Skeletal muscle satellite cell (primary cell): ENCODE results near the gene TMEM45B. TPM values are rescaled to one million over a fixed set of nuclear protein-coding genes. Genes with fewer than 3 reads are reported as not detected.
"Not testable (repeated sequence)": the region's sequence is repeated elsewhere in the genome, so short reads cannot be mapped to it uniquely, and the experiment has no call there.

Experiments used
- H3K27me3 ChIP-seq: 2 replicates; pipeline ENCODE4 v1.7.0; 2013; ENCODE audit warnings: low read length; ENCODE audit not compliant: control insufficient read depth, insufficient read depth
- H3K36me3 ChIP-seq: 2 replicates; pipeline ENCODE4 v1.7.0; 2013; ENCODE audit warnings: mild to moderate bottlenecking, control low read depth, low read length; ENCODE audit not compliant: insufficient read depth
- H3K4me1 ChIP-seq: 2 replicates; pipeline ENCODE4 v1.7.0; 2013; ENCODE audit warnings: low read length; ENCODE audit not compliant: control insufficient read depth, insufficient read depth
- H3K4me2 ChIP-seq: 2 replicates; pipeline ENCODE4 v1.7.0; 2013; ENCODE audit warnings: mild to moderate bottlenecking, low read length
- H3K4me3 ChIP-seq: 2 replicates; pipeline ENCODE4 v1.7.0; 2013; ENCODE audit warnings: low read length
- H3K9ac ChIP-seq: 2 replicates; pipeline ENCODE4 v1.7.0; 2013; ENCODE audit warnings: mild to moderate bottlenecking, low read depth, low read length, moderate library complexity
- H3K9me3 ChIP-seq: replicated peaks from 2 replicates; pipeline ENCODE4 v1.7.0; 2013; ENCODE audit warnings: mild to moderate bottlenecking, control low read depth, low read length
- total RNA-seq: library from RNA; depleted of rRNA; stranded (reverse); fragments of >200 nt; gene quantifications from 2 replicates; pipeline ENCODE4 v1.2.3, GENCODE V29; 2012; rRNA removed

TMEM45B gene
- not detected in 2 replicates for total RNA-seq

DNA sequence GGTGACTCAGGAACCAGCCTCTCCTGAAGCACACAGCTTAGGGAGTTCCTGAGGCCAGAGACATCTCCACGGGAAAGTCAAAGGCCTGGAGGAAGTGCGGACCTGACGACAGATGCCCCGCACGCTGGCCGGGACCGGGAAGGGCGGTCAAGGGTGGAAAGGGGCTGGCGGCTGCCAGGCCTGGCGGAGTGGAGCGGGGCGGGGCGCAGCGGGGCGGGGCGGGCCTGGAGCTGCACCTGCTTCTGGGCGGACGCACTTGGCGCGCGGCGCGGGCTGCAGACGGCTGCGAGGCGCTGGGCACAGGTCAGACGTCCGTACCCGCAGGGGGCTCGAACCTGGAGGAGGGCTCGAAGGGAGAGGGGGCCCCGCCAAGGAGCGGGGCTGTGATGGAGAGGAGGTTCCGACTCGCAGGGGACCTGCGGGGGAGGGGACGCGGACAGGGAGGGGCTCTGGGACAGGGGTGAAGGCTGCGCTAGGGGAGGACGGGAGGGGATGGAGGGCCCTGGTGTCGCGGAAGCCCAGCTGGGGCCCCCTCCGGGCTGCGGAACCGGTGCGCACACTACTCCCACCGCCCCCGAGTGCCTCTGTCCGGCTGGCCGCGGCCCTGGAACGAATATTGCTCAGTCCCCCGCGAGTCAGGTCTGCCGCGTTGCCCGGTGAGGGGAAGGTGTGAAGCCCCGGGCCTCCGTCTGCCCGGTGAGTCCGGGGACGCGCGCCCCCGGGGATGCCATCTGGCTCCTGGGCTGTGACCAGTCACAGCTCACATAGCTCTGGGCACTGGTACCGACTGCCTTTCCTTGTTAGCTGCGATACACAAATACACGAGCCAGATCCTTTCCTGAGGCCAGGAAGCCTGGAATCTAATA lies at the start of gene TMEM45B:
TMEM45B (plus strand) TSS at position 253 of the 866 bp plus-strand sequence. CDS start 36,635 bp downstream, outside the sequence.
- Histone ChIP-seq H3K4me3 (no peak within 1 kb of the TSS), H3K9ac (no peak within 1 kb of the TSS), H3K36me3 (no peaks in the 10 kb centered on the region), H3K9me3 (peaks cover 5% of the 10 kb centered on the region), H3K27me3 (peaks cover 58% of the 10 kb centered on the region), H3K4me2 (peak within 1 kb of the TSS; percentile 63), H3K4me1 (no peaks in the 10 kb centered on the region)

DNA sequence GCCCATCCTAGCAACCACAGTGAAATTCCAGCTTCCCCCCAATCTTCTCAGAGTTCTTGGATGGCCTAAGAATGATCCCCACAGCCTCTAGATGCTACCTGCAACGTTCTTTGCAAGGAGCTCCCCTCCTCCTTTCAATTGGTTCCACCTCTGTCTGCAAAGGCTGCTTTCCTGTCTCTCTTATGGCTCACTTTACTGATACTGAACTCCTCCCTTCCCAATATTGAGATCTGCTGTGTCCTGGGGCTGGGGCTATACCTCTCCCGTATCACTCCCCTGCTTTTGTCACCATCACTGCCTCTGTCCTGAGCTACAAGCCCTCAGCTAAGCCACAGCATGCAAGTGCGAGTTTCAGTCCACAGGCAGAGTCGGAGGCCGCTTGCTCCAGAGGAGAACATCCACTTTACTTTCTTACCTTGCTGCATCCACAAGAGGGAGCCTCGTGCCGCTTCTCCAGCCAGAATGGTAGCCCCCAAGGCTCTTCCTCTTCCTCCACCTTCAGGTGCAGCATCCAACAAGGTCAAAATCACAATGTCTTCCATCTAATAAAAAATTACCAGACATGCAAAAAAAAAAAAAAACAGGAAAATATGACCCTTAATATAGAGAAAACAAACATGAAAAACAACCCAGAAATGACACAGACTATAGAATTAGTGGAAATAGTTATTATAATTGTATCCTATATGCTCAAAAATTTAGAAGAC lies 48.6 kb upstream of the TMEM45B start:
- Histone ChIP-seq H3K4me2 (peak overlapping the region; percentile 58), H3K4me3 (no peak overlapping the region), H3K27me3 (peaks cover 9% of the 10 kb centered on the region), H3K4me1 (no peaks in the 10 kb centered on the region), H3K36me3 (no peaks in the 10 kb centered on the region), H3K9me3 (no peaks in the 10 kb centered on the region), H3K9ac (no peak overlapping the region)

DNA sequence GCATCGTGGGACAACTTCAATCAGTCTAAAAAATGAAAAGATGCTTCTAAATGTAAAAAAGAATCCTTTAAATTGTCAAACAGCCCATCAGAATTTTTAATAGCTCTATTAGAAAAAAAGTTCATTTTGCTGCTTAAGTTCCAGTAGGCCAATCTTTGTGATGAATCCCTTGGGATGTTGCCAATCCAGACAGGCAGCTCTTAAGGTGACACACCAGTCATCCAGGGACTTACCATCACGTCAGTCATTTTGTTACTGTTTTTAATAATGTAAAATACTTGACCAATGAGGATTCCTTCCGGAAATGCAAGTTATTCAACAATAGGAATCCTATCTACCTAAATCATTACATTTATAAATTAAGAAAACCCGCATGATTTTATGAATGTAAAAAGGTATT lies 47.8 kb upstream of the TMEM45B start:
- Histone ChIP-seq H3K9me3 (no peaks in the 10 kb centered on the region), H3K4me1 (no peaks in the 10 kb centered on the region), H3K27me3 (peaks cover 9% of the 10 kb centered on the region), H3K9ac (no peak overlapping the region), H3K4me2 (no peak overlapping the region), H3K36me3 (no peaks in the 10 kb centered on the region), H3K4me3 (no peak overlapping the region)

DNA sequence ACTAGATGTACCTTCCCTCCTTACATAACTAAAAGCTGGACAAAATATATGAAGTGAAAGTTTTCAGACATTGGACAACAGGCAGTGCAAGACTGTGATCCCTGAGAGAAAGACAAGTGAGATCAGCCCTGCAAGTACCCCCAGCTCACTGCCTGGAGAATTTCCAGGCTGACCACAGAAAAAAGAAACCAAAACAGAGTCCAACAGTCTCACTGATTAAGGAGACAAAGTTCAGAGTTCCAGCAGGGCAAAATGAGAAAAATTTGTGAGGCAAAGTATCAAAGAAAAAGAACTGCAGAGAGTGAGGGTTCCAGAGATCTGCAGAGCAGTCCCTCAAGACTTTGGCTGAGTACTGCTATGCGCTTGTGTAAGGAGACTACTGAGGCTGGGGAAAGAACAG lies 47.3 kb upstream of the TMEM45B start:
- Histone ChIP-seq H3K36me3 (no peaks in the 10 kb centered on the region), H3K4me1 (no peaks in the 10 kb centered on the region), H3K4me3 (no peak overlapping the region), H3K27me3 (peaks cover 4% of the 10 kb centered on the region), H3K9ac (no peak overlapping the region), H3K9me3 (no peaks in the 10 kb centered on the region), H3K4me2 (no peak overlapping the region)

DNA sequence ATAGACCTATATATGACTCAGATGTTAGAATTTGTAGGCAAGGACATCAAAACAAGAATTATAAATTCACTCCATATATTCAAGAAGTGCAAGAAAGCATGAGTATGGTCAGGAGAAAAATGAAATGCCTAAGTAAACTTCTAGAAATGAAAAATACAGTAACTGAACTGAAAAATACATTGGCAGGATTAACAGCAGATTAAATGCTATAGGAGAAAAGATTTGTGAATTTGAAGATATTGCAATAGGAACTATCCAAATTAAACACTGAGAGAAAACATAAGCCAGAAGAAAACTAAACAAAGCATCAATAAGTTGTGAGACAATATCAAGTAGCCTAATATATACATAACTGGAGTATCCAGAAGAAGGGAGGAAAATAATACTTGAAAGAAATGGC lies 46.6 kb upstream of the TMEM45B start:
- no peaks in the 10 kb centered on the region for H3K4me1 ChIP-seq
- H3K9ac ChIP-seq = no peak overlapping the region
- H3K9me3 ChIP-seq = no peaks in the 10 kb centered on the region
- no peak overlapping the region for H3K4me3 ChIP-seq
- H3K4me2 ChIP-seq = no peak overlapping the region
- no peaks in the 10 kb centered on the region for H3K36me3 ChIP-seq
- H3K27me3 ChIP-seq = no peaks in the 10 kb centered on the region

DNA sequence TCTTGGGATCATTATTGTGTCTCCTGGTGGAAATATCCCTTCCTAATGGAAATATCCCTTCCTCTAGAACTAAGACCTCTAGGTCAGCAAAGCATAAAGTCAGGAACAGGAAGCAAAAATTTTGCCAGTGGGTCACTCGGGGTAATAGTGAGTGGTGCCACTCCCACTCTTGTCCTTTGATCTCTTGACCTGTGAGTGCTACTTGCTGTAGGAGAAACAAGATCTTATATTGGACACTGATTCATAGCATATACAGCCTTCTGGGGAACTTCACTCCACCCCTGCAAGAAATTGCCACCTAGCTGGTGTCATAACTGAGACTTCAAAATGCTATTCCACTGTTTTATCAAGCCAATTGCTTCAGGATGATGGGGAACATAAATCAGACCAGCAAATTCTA lies 44.7 kb upstream of the TMEM45B start:
- H3K27me3 ChIP-seq = peaks cover 4% of the 10 kb centered on the region
- no peak overlapping the region for H3K4me3 ChIP-seq
- no peaks in the 10 kb centered on the region for H3K9me3 ChIP-seq
- no peaks in the 10 kb centered on the region for H3K36me3 ChIP-seq
- no peak overlapping the region for H3K4me2 ChIP-seq
- H3K4me1 ChIP-seq = no peaks in the 10 kb centered on the region
- H3K9ac ChIP-seq = no peak overlapping the region

DNA sequence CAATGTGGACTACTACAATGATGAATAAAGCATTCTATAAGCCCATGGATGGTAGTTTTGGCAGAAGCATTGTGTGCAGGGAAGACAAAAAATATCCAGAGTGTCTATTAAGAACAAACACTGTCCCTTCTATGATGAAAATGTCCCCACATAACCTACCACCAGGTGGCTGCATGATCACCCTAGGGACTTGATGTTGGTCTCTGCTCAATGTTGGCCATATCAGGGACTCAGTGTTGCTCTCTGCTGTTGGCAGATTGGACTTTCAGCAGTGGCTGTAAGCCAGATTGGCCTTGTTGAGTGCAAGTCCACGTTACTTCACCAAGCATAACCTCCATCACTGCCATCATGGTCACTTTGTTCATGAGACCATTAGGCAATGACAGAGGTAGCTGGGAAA lies 44.2 kb upstream of the TMEM45B start:
- H3K4me2 ChIP-seq, H3K4me3 ChIP-seq, H3K9me3 ChIP-seq, H3K36me3 ChIP-seq, H3K4me1 ChIP-seq, H3K9ac ChIP-seq, H3K27me3 ChIP-seq: not testable (repeated sequence)

DNA sequence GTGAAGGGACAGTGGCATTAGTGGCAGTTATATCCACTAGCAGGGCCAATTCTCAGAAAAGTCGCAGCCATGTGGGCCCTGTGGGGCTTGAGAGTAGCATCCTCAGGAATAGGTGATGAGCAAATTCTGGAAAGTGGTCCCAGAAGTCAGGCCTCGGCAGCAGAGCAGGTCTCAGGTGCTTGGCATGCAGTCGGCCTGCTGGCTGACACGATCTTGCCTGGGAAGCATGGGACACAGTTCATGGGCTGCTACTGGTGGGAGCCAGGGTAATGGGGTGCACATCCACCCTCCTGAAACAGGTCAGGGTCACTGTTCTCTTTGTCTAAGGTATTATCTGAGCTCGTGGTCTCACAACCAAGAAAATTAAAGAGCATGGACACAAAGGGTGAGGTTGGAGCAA lies 36.8 kb upstream of the TMEM45B start:
- H3K9ac ChIP-seq = no peak overlapping the region
- H3K4me1 ChIP-seq = no peaks in the 10 kb centered on the region

DNA sequence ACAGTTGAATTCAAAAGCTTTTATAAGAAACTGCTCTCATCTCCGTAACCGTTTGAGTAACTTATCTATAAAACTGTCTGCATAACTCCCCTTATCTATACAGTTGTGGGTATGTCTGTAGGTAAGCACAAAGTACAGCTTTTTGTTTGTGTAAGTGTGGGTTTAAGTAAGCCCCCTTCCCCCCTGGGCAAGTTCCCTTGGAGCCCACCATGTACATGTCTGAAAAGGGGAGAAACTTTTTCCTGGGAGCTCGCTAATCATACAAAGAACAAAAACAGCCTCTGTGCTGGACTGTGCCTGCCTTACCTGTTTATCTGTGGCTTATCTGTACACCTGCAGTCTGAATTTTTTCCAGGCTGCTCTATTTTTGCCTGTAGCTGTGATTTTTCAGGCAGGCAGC lies 36.3 kb upstream of the TMEM45B start:
- Histone ChIP-seq H3K36me3 (no peaks in the 10 kb centered on the region), H3K9ac (no peak overlapping the region), H3K27me3 (peaks cover 49% of the 10 kb centered on the region), H3K9me3 (no peaks in the 10 kb centered on the region), H3K4me1 (no peaks in the 10 kb centered on the region), H3K4me3 (no peak overlapping the region), H3K4me2 (no peak overlapping the region)

More for the DNA sequence above, 36.8 kb upstream of the TMEM45B start:
- Histone ChIP-seq H3K27me3 (peaks cover 47% of the 10 kb centered on the region), H3K9me3 (no peaks in the 10 kb centered on the region), H3K4me3 (no peak overlapping the region), H3K36me3 (no peaks in the 10 kb centered on the region), H3K4me2 (no peak overlapping the region)

DNA sequence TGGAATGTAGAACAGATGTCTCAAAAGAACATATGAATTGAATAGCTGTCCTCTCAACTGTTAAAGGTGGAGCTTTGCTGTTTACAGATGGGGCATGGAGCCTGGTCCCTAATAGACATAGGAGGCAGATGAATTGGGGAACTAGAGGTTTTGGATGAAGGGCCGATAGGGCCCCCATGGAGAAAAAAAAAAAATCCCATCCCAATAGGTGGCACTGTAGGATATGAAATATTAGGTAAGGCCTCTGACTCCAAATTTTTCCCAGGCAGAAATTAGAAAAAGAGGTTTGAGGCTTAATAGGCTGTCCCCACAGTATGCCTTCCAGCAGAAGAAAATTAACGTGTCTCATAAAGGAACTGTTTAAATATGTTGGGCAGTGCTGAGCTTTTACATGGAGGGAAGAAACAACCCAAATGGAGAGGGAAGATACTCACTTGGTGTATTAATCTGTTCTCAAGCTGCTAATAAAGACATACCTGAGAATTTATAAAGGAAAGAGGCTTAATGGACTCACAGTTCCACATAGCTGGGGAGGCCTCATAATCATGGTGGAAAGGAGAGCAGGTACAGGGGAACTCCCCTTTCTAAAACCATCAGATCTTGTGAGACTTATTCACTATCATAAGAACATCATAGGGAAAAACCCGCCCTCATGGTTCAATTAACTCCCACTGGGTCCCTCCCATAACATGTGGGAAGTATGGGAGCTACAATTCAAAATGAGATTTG lies 30.1 kb upstream of the TMEM45B start:
- no peak overlapping the region for H3K4me2 ChIP-seq
- no peaks in the 10 kb centered on the region for H3K36me3 ChIP-seq
- H3K27me3 ChIP-seq = peaks cover 41% of the 10 kb centered on the region
- H3K4me3 ChIP-seq = no peak overlapping the region
- no peaks in the 10 kb centered on the region for H3K9me3 ChIP-seq
- H3K4me1 ChIP-seq = no peaks in the 10 kb centered on the region
- H3K9ac ChIP-seq = no peak overlapping the region

DNA sequence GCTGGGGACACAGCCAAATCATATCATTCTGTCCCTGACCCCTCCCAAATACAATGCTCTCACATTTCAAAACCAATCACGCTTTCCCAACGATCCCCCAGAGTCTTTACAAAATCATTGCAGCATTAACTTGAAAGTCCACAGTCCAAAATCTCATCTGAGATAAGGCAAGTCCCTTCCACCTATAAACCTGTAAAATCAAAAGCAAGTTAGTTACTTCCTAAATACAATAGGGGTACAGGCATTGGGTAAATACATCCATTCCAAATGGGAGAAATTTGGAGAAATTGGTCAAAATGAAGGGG lies 29.6 kb upstream of the TMEM45B start:
- not testable (repeated sequence) for H3K36me3 ChIP-seq, H3K4me2 ChIP-seq, H3K9ac ChIP-seq, H3K4me3 ChIP-seq, H3K9me3 ChIP-seq, H3K4me1 ChIP-seq
- H3K27me3 ChIP-seq = peaks cover 46% of the 10 kb centered on the region
